Thoracic aorta (tissue), 2 donors: ENCODE measurements around the gene CHD6. TPM values are rescaled to one million over a fixed set of nuclear protein-coding genes. Genes with fewer than 3 reads are reported as not detected.

Experiments used
- ATAC-seq: fragments of 150-250 bp; one replicate; pipeline ENCODE4 v1.8.0; 2017; ENCODE audit warnings: low read depth; ENCODE audit not compliant: insufficient number of reproducible peaks, low FRiP score
- DNase-seq: peaks from one replicate; pipeline ENCODE4 v3.0.0-alpha.2; 2020; ENCODE audit warnings: low spot score
- H3K27ac ChIP-seq, 2 donors: fragments of 200-600 bp; sonication (generic); 1 replicate in 1 of 2; 2 replicates in 1 of 2; pipeline ENCODE4 v1.5.1; 2016; ENCODE audit warnings: mild to moderate bottlenecking in 2 of 2, moderate library complexity in 2 of 2
- H3K27me3 ChIP-seq: fragments of 200-600 bp; sonication (generic); replicated peaks from 2 replicates; pipeline ENCODE4 v1.6.0; 2016; ENCODE audit warnings: mild to moderate bottlenecking; ENCODE audit not compliant: insufficient read depth
- H3K36me3 ChIP-seq: fragments of 200-600 bp; sonication (generic); one replicate; pipeline ENCODE4 v1.5.1; 2016
- H3K4me1 ChIP-seq, 2 donors: fragments of 200-600 bp; sonication (generic); 1 replicate in 1 of 2; 2 replicates in 1 of 2; pipeline versions ENCODE4 v1.5.1 to v1.6.0; 2016; ENCODE audit warnings: low read depth in 2 of 2, mild to moderate bottlenecking in 1 of 2; ENCODE audit not compliant: control insufficient read depth in 1 of 2
- H3K4me3 ChIP-seq: fragments of 200-600 bp; sonication (generic); 2 replicates; pipeline ENCODE4 v1.5.1; 2016; ENCODE audit warnings: mild to moderate bottlenecking
- H3K9me3 ChIP-seq: fragments of 200-600 bp; sonication (generic); 2 replicates; pipeline ENCODE4 v1.5.1; 2016
- total RNA-seq, 2 donors: library from RNA; depleted of rRNA; stranded (reverse); fragments of >200 nt; gene quantifications; one replicate each; pipeline versions ENCODE4 v1.1.0 to v1.2.3, GENCODE V29; 2016
- TF ChIP-seq, protein P1 (sequence below): fragments of 200-600 bp; sonication (generic); IDR thresholded peaks from one replicate; pipeline ENCODE4 v1.5.1; 2019; ENCODE audit warnings: antibody characterized with exemption

CHD6 gene
- total RNA-seq, 2 donors from 2014 or later, result 43.9 to 44.6 TPM

DNA sequence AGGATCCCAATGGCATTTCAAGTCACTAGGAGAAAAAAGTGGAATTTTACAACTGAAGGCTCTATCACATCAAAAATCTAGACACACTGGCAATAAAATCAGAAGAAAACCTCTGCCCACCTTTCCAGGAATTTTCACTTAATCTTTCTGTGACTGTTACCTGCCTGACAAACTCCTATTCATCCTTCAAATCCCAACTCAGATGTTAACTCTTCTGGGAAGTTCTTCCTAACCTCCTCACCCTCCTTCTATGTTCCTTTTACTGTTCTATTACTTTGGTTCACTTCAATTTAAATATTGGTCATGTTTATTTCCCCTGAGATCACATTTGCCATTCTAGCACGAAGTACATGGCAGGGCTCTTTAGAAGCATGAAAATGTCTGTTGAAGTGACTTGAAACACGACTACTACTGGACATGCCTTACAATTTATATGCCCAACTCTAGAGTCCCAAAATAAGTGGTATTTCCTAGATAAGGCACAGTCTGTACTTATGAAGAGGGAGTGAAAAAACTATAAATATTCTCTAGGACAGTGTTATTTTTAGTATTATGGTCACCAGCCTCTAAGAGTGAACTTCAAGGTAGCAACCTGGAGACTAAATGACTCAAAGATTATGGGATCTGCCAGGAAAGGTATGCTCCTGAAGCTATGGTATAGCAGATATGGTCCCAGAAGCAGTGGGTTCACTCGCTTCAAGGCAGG lies 17.1 kb downstream of the CHD6 start:
- no peak for ATAC-seq
- H3K27ac ChIP-seq, result no peak overlapping the region
- H3K4me3 ChIP-seq, result no peak overlapping the region
- TF ChIP-seq, protein P1, sequence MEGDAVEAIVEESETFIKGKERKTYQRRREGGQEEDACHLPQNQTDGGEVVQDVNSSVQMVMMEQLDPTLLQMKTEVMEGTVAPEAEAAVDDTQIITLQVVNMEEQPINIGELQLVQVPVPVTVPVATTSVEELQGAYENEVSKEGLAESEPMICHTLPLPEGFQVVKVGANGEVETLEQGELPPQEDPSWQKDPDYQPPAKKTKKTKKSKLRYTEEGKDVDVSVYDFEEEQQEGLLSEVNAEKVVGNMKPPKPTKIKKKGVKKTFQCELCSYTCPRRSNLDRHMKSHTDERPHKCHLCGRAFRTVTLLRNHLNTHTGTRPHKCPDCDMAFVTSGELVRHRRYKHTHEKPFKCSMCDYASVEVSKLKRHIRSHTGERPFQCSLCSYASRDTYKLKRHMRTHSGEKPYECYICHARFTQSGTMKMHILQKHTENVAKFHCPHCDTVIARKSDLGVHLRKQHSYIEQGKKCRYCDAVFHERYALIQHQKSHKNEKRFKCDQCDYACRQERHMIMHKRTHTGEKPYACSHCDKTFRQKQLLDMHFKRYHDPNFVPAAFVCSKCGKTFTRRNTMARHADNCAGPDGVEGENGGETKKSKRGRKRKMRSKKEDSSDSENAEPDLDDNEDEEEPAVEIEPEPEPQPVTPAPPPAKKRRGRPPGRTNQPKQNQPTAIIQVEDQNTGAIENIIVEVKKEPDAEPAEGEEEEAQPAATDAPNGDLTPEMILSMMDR, result no peak
- no peaks in the 10 kb centered on the region for H3K36me3 ChIP-seq
- H3K9me3 ChIP-seq, result peaks cover 23% of the 10 kb centered on the region
- peaks cover 3 to 44% of the 10 kb centered on the region in 2 donors for H3K4me1 ChIP-seq
- DNase-seq, result no peak
- H3K27me3 ChIP-seq, result no peaks in the 10 kb centered on the region

DNA sequence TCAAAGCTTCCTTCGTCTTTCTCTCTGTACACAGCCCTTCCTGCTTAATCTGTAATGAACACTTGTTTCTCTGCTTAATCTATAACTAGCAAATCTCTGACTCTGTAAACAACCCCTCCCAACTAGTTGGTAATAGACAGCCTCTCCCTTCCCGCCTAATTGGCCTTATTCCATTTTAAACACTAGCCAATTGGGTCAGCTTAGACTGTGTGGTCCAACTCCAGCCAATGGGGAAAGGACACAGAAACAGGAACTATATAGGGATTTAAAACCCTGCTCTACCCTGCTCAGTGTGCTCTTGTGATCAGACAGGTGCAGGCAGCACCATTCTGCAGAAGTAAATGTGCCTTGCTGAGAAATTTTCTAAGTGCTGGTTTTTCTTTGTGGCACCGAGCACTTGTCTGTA lies 18.5 kb downstream of the CHD6 start:
- no peak overlapping the region for H3K27ac ChIP-seq
- peaks cover 27% of the 10 kb centered on the region for H3K9me3 ChIP-seq
- no peak overlapping the region for H3K4me3 ChIP-seq
- H3K27me3 ChIP-seq, result no peaks in the 10 kb centered on the region
- no peak for DNase-seq
- no peaks in the 10 kb centered on the region for H3K36me3 ChIP-seq
- H3K4me1 ChIP-seq, result peaks cover 3 to 37% of the 10 kb centered on the region in 2 donors
- TF ChIP-seq, protein P1, result no peak
- no peak for ATAC-seq

DNA sequence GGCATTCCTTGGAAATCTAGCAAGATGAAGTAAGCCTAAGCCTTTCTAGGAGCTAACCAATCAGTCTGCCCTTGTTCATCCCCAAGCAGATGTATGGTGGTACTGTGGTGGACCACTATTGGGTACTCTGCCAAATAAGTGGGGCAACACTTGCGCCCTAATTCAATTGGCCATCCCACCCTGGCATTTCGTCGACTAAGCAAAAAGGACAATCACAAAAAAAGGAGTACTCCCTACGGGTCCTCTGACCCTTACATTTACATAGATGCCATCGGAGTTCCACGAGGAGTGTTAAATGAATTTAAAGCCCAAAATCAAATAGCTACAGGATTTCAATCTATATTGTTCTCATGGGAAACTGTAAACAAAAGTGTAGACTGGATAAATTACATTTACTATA lies 19.5 kb downstream of the CHD6 start:
- H3K27me3 ChIP-seq, result no peaks in the 10 kb centered on the region
- H3K9me3 ChIP-seq, result peaks cover 27% of the 10 kb centered on the region
- no peaks in the 10 kb centered on the region for H3K36me3 ChIP-seq
- peaks cover 3 to 30% of the 10 kb centered on the region in 2 donors for H3K4me1 ChIP-seq
- DNase-seq, result no peak
- H3K27ac ChIP-seq, result no peak overlapping the region
- TF ChIP-seq, protein P1, result no peak
- no peak for ATAC-seq
- H3K4me3 ChIP-seq, result no peak overlapping the region

DNA sequence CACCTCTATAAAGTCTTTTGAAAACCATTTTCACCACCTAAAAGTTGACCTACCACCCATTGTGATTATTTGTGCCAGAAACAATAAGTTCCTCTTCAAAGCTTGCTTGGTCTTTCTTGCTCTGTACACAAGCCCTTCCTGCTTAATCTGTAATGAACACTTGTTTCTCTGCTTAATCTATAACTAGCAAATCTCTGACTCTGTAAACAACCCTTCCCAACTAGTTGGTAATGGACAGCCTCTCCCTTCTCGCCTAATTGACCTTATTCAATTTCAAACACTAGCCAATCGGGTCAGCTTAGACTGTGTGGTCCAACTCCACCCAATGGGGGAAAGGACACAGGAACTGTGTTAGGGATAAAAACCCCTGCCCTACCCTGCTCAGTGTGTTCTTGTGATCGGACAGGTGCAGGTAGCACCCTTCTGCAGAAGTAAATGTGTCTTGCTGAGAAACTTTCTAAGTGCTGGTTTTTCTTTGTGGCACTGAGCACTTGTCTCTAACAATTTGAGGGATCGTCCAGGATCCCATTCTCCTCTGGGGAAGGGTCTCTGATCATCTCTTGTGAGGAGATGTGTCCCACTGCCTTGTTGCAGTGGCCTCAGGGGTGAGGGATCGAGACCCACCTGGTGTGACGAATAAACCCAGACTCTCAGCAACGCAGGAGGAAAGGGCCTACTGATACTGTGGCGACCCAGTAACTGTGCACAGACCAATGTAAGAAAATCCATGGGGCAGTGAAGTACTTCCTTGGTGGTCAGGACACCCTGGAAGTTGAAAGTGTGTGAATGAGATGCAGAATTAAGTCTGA lies 23.5 kb downstream of the CHD6 start:
- DNase-seq (no peak), ATAC-seq (no peak)
- TF ChIP-seq, protein P1, result no peak
- H3K4me3 ChIP-seq, result no peak overlapping the region
- no peaks in the 10 kb centered on the region for H3K36me3 ChIP-seq
- no peaks in the 10 kb centered on the region for H3K27me3 ChIP-seq
- no peak overlapping the region for H3K27ac ChIP-seq
- peaks cover 6 to 13% of the 10 kb centered on the region in 2 donors for H3K4me1 ChIP-seq
- peaks cover 16% of the 10 kb centered on the region for H3K9me3 ChIP-seq

DNA sequence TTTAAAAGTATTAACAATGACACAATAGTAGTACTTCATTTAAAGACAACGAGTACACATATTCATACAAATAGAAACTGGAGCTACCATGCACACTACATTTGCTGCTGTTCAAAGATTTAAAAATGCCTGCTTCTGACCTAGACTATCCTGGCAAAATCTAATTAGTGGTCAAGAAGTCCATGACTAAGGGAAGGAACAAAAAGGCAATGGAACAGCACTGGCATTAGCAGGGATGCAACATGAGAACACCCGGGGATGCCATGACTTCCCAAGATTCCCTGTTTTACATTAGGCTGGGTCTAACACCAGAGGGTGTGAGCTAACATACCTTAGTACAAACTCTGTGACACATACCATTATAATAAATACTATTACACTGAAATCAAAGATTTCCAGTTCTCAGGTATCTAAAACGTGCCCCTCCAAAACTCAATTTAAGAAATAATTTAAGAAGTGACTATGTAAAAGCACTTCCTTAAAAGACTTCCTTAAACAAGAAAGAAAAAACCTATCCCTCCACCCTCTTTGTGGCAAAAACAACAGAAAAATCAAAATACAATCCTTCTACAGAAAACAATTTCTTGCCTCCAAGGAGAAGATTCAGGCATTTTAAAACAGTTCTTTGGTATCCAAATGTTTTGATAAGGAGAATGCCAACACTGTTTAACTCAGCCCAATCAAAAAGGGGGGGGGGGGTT lies 25.5 kb downstream of the CHD6 start:
- ATAC-seq, result no peak
- H3K36me3 ChIP-seq, result no peaks in the 10 kb centered on the region
- H3K27ac ChIP-seq, result no peak overlapping the region

More for the DNA sequence above, 25.5 kb downstream of the CHD6 start:
- TF ChIP-seq, protein P1, result no peak
- peaks cover 4% of the 10 kb centered on the region for H3K9me3 ChIP-seq
- no peak for DNase-seq
- no peak overlapping the region for H3K4me3 ChIP-seq
- H3K4me1 ChIP-seq, result peaks cover 6 to 13% of the 10 kb centered on the region in 2 donors
- H3K27me3 ChIP-seq, result no peaks in the 10 kb centered on the region
